GM12878 (cell line): Measurements from ENCODE around the gene SGSH. TPM values are rescaled to one million over a fixed set of nuclear protein-coding genes. Genes with fewer than 3 reads are reported as not detected.

Experiments used
- ATAC-seq: fragments of 200-7000 bp; cut with Tn5 transposase; 3 replicates; pipeline ENCODE4 v1.9.1; 2020; ENCODE audit warnings: mild to moderate bottlenecking, moderate library complexity
- BruUV-seq: library from RNA; stranded (reverse); fragments of 400-500 nt; replicated peaks from 2 replicates; lab custom pipeline; 2021; lab: Mats Ljungman, UMichigan
- CTCF ChIA-PET: fragments of 300-600 bp; sonication (Branson Sonifier 250); formaldehyde crosslinking; extraction: SDS; loops from one replicate; lab custom pipeline; 2021; ENCODE audit warnings: inconsistent platforms; lab: Yijun Ruan, JAX
- POLR2A ChIA-PET: fragments of 350-600 bp; formaldehyde crosslinking; extraction: SDS; loops from one replicate; lab custom pipeline; 2021; ENCODE audit warnings: inconsistent platforms; lab: Charles Lee
- RAD21 ChIA-PET: fragments of 300-600 bp; sonication (Branson Sonifier 250); formaldehyde crosslinking; loops from one replicate; lab custom pipeline; 2023; ENCODE audit warnings: antibody characterized with exemption; ENCODE audit not compliant: unreplicated experiment; lab: Charles Lee
- SMC1A ChIA-PET: fragments of 300-600 bp; sonication (Branson Sonifier 250); formaldehyde crosslinking; loops from one replicate; lab custom pipeline; 2023; ENCODE audit not compliant: unreplicated experiment, uncharacterized antibody; lab: Charles Lee
- DNase-seq: peaks from one replicate; pipeline ENCODE4 v3.0.0-alpha.2; 2011; ENCODE audit warnings: low read depth, low spot score
- FAIRE-seq: peaks from 3 replicates; lab custom pipeline; 2011; peaks lifted over from hg19 to GRCh38; lab: Jason Lieb, UNC
- H2AFZ ChIP-seq: 2 replicates; pipeline ENCODE4 v1.6.0; 2011; ENCODE audit warnings: low read depth, low read length, control low read depth; ENCODE audit not compliant: control insufficient read depth
- H3K27ac ChIP-seq: 2 replicates; pipeline ENCODE4 v1.5.1; 2011; ENCODE audit warnings: control low read depth; ENCODE audit not compliant: control insufficient read depth, insufficient read depth
- H3K27me3 ChIP-seq, 2 experiments: replicated peaks in 1 of 2; 2 replicates each; pipeline versions ENCODE4 v1.6.0 to v1.6.1; 2011; ENCODE audit warnings: low read length in 1 of 2; ENCODE audit not compliant: control insufficient read depth in 2 of 2, insufficient read depth in 2 of 2
- H3K36me3 ChIP-seq, 2 experiments: 2 replicates each; pipeline ENCODE4 v1.5.1; 2011; ENCODE audit warnings: low read length in 1 of 2; ENCODE audit not compliant: control insufficient read depth in 2 of 2, insufficient read depth in 2 of 2
- H3K4me1 ChIP-seq: 2 replicates; pipeline ENCODE4 v1.6.1; 2011; ENCODE audit warnings: mild to moderate bottlenecking, low read length, moderate library complexity, mixed read lengths; ENCODE audit not compliant: control insufficient read depth, insufficient read depth
- H3K4me2 ChIP-seq: 2 replicates; pipeline ENCODE4 v1.6.0; 2011; ENCODE audit warnings: control low read depth; ENCODE audit not compliant: control insufficient read depth, insufficient read depth
- H3K4me3 ChIP-seq: fragments of 200-600 bp; sonication (generic); 2 replicates; pipeline ENCODE4 v1.5.1; 2016
- H3K79me2 ChIP-seq: 2 replicates; pipeline ENCODE4 v1.6.0; 2011; ENCODE audit warnings: low read length; ENCODE audit not compliant: control insufficient read depth, insufficient read depth
- H3K9ac ChIP-seq: 2 replicates; pipeline ENCODE4 v1.8.0; 2011; ENCODE audit warnings: low read length, control low read depth, mixed read lengths; ENCODE audit not compliant: control insufficient read depth, insufficient read depth
- H3K9me3 ChIP-seq: replicated peaks from 3 replicates; pipeline ENCODE4 v1.5.1; 2011; ENCODE audit warnings: mild to moderate bottlenecking, low read length; ENCODE audit not compliant: control insufficient read depth, insufficient read depth
- H4K20me1 ChIP-seq: 2 replicates; pipeline ENCODE4 v1.6.0; 2011; ENCODE audit not compliant: control insufficient read depth, insufficient read depth
- GATAD2B ChIP-seq: fragments of 450-650 bp; conservative IDR thresholded peaks from 2 replicates; pipeline ENCODE4 v1.6.1; 2017; ENCODE audit warnings: low read depth, mild to moderate bottlenecking, moderate library complexity
- HCFC1 ChIP-seq: fragments of 150-350 bp; IDR thresholded peaks from 2 replicates; pipeline ENCODE4 v1.6.1; 2014; ENCODE audit warnings: low read length
- MLLT1 ChIP-seq: fragments of 450-650 bp; IDR thresholded peaks from 2 replicates; pipeline ENCODE4 v1.6.1; 2016; ENCODE audit warnings: mild to moderate bottlenecking
- POLR2AphosphoS5 ChIP-seq: IDR thresholded peaks from 2 replicates; pipeline ENCODE4 v1.6.1; 2011; ENCODE audit warnings: mild to moderate bottlenecking, low read length, inconsistent platforms
- YY1 ChIP-seq: IDR thresholded peaks from 2 replicates; pipeline ENCODE4 v1.6.1; 2011; ENCODE audit warnings: low read depth, mild to moderate bottlenecking, low read length
- ZBTB4 ChIP-seq: fragments of 450-650 bp; formaldehyde crosslinking; IDR thresholded peaks from 2 replicates; pipeline ENCODE4 v1.4.0; 2022; ENCODE audit warnings: mild to moderate bottlenecking, moderate library complexity
- WGBS: methylation state at CpG from one replicate; pipeline ENCODE4 v1.1.6; 2016; ENCODE audit warnings: low lambda C conversion rate; ENCODE audit not compliant: insufficient replicate concordance, insufficient coverage; ENCODE audit errors: missing lambda C conversion rate; 5-methylcytosine and 5-hydroxymethylcytosine counted together
- in situ Hi-C: fragments of 300-500 bp; cut with MboI; formaldehyde crosslinking; loops from 9 replicates; pipeline ENCODE4 v1.14.3; 2018; ENCODE audit warnings: mixed read lengths
- intact Hi-C: fragments of 100-400 bp; cut with micrococcal nuclease; formaldehyde crosslinking; loops from one replicate; pipeline ENCODE4 v1.14.2; 2022; ENCODE audit not compliant: unreplicated experiment
- polyA plus RNA-seq, 11 experiments: library from polyadenylated mRNA; depleted of rRNA in 4 of 11; unstranded in 6 of 11; stranded (reverse) in 5 of 11; fragments of >200 nt; fragmentation: Nextera tagmentation in 4 of 11; fragmentation: Illumina TruSeq in 1 of 11; extraction: Ambion mirVana in 4 of 11; extraction: Trizol in 1 of 11; gene quantifications; 1 replicate in 1 of 11; 2 replicates in 10 of 11; pipeline versions ENCODE4 v1.2.1 to v1.2.3, GENCODE V29; 2011 to 2016; ENCODE audit warnings: inconsistent platforms in 2 of 11, missing spikeins in 2 of 11, low read depth in 1 of 11
- total RNA-seq, 4 experiments: library from RNA; depleted of rRNA in 3 of 4; stranded (reverse); fragments of >200 nt in 3 of 4; fragmentation: Illumina TruSeq in 1 of 4; extraction: Trizol in 1 of 4; gene quantifications; 2 replicates each; pipeline versions ENCODE4 v1.2.1 to v1.2.3, GENCODE V29; 2013 to 2021
- TF ChIP-seq, protein P1 (sequence below), 3 experiments: IDR thresholded peaks in 2 of 3; conservative IDR thresholded peaks in 1 of 3; 2 replicates each; pipeline ENCODE4 v1.5.1; 2011; ENCODE audit warnings: low read depth in 3 of 3, low read length in 3 of 3, mild to moderate bottlenecking in 3 of 3, control low read depth in 2 of 3, moderate library complexity in 2 of 3, inconsistent platforms in 1 of 3, mixed read lengths in 1 of 3; ENCODE audit not compliant: control insufficient read depth in 2 of 3, insufficient read depth in 1 of 3; ENCODE audit errors: extremely low read depth in 1 of 3

SGSH gene
- total and polyA plus RNA-seq, 10 of the 15 experiments (the other 5 are each of a cell fraction or from before 2014, with no cell fraction given) = 0.13 to 17.2 (median 6.0) TPM

DNA sequence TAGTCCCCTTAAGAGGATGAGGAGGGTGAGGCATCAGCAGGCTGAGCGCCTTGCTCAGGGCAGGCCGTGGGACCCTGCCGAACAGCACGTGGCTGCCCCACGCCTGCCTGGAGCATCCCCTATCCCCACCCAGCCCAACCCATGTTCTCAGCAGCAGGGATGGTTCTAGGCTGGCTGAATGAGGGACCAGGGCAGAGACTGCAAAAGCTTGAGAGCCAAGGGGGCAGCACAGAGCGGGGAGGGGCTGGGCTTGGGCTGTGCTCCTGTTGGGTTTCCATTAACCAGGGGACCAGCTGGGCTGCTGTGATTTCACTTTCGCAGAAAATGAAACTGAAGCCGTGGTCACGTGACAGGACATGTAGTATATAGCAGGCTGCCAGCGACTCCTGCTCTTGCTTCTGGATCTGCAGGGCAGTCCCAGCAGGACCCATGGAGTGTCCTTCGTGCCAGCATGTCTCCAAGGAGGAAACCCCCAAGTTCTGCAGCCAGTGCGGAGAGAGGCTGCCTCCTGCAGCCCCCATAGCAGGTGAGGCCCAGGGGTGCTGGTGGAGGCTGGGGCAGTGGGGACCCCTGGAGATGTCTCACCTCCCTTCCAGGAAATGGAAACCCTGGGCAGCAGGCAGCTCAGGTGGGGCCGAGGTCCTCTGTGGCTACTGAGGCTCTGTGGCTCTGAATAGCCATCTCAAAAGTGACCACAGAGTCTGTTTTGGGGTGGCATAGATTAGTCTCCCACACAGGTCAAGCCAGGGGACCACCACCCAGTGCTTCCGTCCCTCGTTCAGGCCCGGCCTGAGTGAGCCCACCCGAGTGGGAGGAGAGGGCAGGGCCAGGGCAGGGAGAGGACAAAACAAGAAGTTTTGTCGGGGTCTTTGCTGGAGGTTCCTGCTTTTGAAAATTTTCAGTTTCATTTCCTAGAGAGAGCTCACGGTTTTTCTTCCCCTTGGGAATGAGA is 43.4 kb upstream of the SGSH start:
- in situ Hi-C loops (no loop called here), intact Hi-C loops (no loop called here)
- Histone ChIP-seq H3K27ac (peak overlapping the region; percentile 92), H3K9ac (peak overlapping the region; percentile 80), H3K79me2 (peaks cover 58% of the 10 kb centered on the region), H4K20me1 (peaks cover 5% of the 10 kb centered on the region; the same call in 1 of the 2 replicates), H3K36me3 (peaks cover 0 to 16% of the 10 kb centered on the region in 2 experiments; a peak in 1 of 4 replicates), H3K4me2 (peak overlapping the region; percentile 56), H3K27me3 (no peaks in the 10 kb centered on the region), H3K4me1 (peaks cover 40% of the 10 kb centered on the region), H2AFZ (no peak overlapping the region), H3K4me3 (peak overlapping the region; percentile 97), H3K9me3 (no peaks in the 10 kb centered on the region)
- POLR2A ChIA-PET = interaction anchor here (0.6 kb wide), 1 partner anchor 44 kb away, joined by 9 read pairs; no protein-coding TSS in a partner anchor
- CTCF ChIA-PET = interaction anchor here (1.1 to 1.2 kb wide), 2 partner anchors 68 to 162 kb away, joined by 4 read pairs; partner anchors contain the start of gene GAA
- FAIRE-seq (peak; percentile 95), ATAC-seq (peak; percentile 67), DNase-seq (peak; percentile 89)
- RAD21 ChIA-PET = interaction anchor here (1.0 to 4.3 kb wide), 3 partner anchors 9 to 67 kb away, joined by 4 to 10 read pairs (median 4); partner anchors contain the start of genes SGSH and SLC26A11
- 3% methylated on average over 19 of the region's 19 CpGs for WGBS
- SMC1A ChIA-PET = interaction anchor here (0.8 to 0.9 kb wide), 2 partner anchors 9 to 20 kb away, joined by 3 to 4 read pairs; no protein-coding TSS in a partner anchor
- no TSS peak for BruUV-seq
- TF ChIP-seq MLLT1 = peak; percentile 82
- peak; percentile 87; the same call in 1 of the 2 replicates for TF ChIP-seq ZBTB4
- peak; percentile 48; the same call in 1 of the 2 replicates for TF ChIP-seq YY1
- TF ChIP-seq HCFC1 = 0 out of 2 replicates have a peak, but pooled peaks have one; percentile 13
- peak; percentile 55; the same call in 1 of the 2 replicates for TF ChIP-seq GATAD2B
- TF ChIP-seq, protein P1, sequence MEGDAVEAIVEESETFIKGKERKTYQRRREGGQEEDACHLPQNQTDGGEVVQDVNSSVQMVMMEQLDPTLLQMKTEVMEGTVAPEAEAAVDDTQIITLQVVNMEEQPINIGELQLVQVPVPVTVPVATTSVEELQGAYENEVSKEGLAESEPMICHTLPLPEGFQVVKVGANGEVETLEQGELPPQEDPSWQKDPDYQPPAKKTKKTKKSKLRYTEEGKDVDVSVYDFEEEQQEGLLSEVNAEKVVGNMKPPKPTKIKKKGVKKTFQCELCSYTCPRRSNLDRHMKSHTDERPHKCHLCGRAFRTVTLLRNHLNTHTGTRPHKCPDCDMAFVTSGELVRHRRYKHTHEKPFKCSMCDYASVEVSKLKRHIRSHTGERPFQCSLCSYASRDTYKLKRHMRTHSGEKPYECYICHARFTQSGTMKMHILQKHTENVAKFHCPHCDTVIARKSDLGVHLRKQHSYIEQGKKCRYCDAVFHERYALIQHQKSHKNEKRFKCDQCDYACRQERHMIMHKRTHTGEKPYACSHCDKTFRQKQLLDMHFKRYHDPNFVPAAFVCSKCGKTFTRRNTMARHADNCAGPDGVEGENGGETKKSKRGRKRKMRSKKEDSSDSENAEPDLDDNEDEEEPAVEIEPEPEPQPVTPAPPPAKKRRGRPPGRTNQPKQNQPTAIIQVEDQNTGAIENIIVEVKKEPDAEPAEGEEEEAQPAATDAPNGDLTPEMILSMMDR (IDR thresholded peaks at IDR 0.05 in 2 of 3, conservative IDR thresholded peaks at IDR 0.05 in 1 of 3; ENCODE audit: control insufficient read depth in 2 of 3, extremely low read depth in 1 of 3, insufficient read depth in 1 of 3, low read depth in 3 of 3, low read length in 3 of 3) = peak; percentile 24 to 46 (median 41); a peak in 4 of 6 replicates
- TF ChIP-seq POLR2AphosphoS5 = peak; percentile 99
